Mammary epithelial cell (primary cell): ENCODE results near the gene HYAL1.

ENCODE experiments used
- EZH2 ChIP-seq: IDR thresholded peaks from 2 replicates; pipeline ENCODE4 v1.6.1; 2012; ENCODE audit warnings: low read length, inconsistent platforms, borderline replicate concordance
- TF ChIP-seq, protein P1 (sequence below), 2 donors: IDR thresholded peaks in 1 of 2; conservative IDR thresholded peaks in 1 of 2; 2 replicates each; pipeline ENCODE4 v1.5.1; 2011 to 2012; ENCODE audit warnings: inconsistent platforms in 2 of 2, low read length in 2 of 2, mild to moderate bottlenecking in 2 of 2, control low read depth in 1 of 2, low read depth in 1 of 2; ENCODE audit not compliant: insufficient read depth in 1 of 2; ENCODE audit errors: extremely low read depth in 1 of 2

DNA sequence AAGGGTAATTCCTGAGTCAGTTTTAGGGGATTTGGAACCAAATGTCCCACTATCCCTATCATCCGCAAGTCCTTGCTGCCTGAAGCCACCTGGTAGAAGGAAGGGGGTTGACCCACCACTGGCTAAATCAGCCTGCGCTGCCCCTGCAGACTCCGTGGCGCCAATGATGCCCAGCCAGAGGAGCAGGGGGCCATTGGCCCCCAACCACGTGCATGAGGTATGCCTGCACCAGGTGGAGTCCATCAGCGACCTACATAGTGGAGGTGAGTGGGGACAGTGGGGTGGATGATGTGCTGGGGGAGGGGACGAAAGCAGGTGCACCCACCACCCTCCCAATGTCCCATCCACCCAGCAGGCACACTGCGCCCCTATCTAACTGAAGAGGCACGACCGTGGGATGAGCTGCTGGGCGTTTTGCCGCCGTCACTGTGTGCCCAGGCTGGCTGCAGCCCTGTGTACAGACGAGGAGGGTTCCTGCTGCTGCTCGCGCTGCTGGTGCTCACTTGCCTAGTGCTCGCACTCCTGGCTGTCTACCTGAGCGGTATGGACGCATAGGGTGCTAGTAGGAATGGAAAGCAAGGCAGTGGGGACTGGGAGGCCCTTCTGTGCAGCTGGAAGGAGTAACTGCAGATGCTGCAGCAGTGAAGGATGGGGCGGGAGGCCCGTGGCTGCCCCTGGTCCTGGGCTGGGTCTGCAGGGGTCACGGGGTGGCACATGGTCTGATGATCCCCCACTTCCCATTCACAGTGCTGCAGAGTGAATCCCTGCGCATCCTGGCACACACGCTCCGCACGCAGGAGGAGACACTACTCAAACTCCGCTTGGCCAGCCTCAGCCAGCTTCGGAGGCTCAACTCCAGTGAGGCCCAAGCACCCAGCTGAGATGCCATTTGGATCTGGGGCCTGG is 16.8 kb downstream of the HYAL1 start:
- TF ChIP-seq, protein P1, sequence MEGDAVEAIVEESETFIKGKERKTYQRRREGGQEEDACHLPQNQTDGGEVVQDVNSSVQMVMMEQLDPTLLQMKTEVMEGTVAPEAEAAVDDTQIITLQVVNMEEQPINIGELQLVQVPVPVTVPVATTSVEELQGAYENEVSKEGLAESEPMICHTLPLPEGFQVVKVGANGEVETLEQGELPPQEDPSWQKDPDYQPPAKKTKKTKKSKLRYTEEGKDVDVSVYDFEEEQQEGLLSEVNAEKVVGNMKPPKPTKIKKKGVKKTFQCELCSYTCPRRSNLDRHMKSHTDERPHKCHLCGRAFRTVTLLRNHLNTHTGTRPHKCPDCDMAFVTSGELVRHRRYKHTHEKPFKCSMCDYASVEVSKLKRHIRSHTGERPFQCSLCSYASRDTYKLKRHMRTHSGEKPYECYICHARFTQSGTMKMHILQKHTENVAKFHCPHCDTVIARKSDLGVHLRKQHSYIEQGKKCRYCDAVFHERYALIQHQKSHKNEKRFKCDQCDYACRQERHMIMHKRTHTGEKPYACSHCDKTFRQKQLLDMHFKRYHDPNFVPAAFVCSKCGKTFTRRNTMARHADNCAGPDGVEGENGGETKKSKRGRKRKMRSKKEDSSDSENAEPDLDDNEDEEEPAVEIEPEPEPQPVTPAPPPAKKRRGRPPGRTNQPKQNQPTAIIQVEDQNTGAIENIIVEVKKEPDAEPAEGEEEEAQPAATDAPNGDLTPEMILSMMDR (conservative IDR thresholded peaks at IDR 0.05 in 1 of 2, IDR thresholded peaks at IDR 0.05 in 1 of 2; ENCODE audit: extremely low read depth in 1 of 2, insufficient read depth in 1 of 2, low read depth in 1 of 2, low read length in 2 of 2) = no peak
- TF ChIP-seq EZH2 = no peak
